GM10266 (cell line): ENCODE data around the gene BRD3OS.
A peak's percentile ranks its signal among the peaks of the same experiment; 100 is the strongest.

Experiments
- DNase-seq: peaks from one replicate; pipeline ENCODE4 v3.0.0; 2012; ENCODE audit errors: extremely low spot score
- TF ChIP-seq, protein P1 (sequence below): IDR thresholded peaks from 2 replicates; pipeline ENCODE4 v1.5.1; 2012; ENCODE audit warnings: mild to moderate bottlenecking, low read depth; ENCODE audit not compliant: control insufficient read depth, insufficient read depth; ENCODE audit errors: missing control alignments

BRD3OS gene

DNA sequence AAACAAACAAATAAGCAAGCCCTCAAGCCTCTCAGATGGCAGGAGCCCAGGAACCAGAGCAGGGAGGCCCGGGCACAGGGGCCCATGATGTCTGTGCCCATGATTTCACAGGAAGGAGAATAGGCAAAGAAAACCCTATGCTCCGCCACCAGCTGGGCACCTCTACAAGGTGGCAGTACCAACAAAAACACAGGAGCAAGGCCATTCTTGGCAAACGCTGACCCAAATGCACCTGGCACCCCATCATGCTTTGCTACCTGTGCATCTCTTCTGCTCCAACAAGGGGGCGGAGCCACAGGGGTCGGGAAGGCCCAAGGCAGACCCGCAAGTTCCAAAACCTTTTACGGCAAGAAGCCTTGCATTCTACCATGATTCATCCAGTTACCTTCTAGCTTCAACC, 39.4 kb downstream of the BRD3OS start:
- no peak for DNase-seq

DNA sequence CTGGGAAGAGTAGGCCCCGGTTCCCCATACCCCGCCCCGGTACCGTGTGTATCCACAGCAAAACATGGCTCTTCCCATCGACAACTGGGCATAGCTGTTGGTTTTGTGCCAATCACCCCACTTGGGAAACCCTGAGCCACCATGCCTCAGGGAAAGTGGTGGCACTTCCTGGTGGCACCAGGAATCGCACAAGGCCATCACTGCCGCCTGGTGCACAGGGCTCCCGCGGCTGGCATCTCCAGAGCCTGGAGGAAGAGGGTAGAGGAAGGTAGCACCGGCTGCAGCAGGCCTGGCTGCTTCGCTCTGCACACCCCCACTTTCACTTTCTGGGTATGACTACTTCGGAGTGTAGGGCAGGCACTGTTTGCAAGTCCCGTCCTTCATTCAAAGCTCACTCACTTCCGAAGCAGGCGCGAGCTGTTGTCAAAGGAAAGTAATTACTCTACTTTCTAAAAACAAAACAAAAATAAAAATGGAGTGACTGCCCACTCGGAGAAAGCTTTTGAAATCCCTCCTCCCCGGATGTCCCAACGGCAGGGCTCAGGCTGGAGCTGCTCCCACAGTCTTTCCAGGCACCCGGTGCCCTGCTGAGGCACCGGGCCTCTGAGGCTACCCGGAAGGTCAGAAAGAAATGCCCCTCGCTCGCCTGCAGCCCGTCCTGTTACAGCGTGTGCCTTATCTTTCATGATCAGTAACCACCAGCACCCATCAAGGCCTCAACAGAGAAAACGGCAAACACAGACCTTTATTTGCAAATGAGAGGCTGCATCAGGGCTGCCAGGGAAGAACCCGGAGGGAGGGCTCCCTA, 40.5 kb downstream of the BRD3OS start:
- TF ChIP-seq, protein P1, sequence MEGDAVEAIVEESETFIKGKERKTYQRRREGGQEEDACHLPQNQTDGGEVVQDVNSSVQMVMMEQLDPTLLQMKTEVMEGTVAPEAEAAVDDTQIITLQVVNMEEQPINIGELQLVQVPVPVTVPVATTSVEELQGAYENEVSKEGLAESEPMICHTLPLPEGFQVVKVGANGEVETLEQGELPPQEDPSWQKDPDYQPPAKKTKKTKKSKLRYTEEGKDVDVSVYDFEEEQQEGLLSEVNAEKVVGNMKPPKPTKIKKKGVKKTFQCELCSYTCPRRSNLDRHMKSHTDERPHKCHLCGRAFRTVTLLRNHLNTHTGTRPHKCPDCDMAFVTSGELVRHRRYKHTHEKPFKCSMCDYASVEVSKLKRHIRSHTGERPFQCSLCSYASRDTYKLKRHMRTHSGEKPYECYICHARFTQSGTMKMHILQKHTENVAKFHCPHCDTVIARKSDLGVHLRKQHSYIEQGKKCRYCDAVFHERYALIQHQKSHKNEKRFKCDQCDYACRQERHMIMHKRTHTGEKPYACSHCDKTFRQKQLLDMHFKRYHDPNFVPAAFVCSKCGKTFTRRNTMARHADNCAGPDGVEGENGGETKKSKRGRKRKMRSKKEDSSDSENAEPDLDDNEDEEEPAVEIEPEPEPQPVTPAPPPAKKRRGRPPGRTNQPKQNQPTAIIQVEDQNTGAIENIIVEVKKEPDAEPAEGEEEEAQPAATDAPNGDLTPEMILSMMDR, result no peak
- peak; percentile 91 for DNase-seq

More for the DNA sequence above, 39.4 kb downstream of the BRD3OS start:
- TF ChIP-seq, protein P1, result no peak

DNA sequence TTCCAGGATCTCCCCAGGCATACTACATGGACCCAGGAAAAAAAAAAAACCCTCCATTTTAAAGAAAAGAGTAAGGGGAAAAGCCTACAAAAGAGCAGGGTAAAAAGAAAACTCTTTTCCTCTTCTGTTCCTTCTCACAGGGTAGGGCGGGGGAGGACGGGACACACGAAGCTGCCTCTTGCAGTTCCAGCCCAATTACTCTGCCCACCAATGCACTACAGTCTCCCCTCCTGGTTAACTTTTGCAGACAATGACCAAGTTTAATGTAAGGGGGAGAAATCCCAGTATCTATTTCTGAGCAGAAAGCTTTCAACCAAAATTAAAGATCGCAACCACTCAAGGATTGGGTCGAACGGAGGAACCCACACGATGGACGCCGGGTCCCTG, 41.2 kb downstream of the BRD3OS start:
- DNase-seq, result no peak
- TF ChIP-seq, protein P1, result no peak

DNA sequence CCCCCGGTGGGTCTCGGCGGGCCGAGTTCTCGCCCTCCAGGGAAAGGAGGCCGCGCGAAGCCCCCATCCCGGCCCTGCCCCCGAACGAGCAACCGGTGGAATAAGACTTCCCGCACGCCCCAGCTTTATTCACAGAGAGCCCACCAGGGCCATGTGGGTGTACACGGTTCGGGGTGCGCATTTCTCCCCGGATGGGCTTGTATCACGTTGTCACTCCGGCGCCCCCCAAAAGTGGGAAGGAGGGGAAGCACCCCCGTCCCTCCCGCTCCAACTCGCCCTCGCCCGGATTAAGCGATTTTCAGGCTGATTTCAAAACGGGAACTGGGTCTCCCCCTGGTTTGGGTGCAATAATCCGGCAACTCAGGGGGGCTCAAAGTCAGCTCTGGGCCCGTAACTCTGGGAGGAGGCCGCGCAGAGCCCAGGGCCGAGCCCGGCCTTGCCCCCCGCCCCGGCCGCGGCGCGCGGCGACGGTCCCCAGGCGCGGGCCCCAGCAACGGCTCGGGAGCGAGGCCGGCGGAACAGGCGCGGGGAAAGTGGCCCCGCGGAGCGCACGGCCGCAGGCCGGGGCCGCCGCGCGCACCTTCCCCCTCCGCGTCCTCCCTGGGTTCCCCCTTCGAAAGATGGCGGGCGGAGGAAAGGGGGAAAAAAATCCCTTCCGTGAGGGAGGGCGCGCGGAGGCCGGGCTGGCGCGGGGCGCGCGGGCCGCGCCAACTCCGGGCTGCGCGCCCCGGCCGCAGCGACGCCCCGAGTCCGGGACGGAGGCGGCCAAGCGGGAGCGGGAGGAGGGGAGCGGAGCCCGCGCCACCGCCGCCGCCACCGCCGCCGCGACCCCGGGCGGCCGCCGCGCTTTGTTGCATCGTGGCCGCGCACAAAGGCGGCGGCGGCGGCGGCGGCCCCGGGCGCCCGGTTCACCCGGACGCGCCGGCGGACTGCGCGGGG, 41.9 kb downstream of the BRD3OS start:
- TF ChIP-seq, protein P1, result no peak
- peak; percentile 80 for DNase-seq

DNA sequence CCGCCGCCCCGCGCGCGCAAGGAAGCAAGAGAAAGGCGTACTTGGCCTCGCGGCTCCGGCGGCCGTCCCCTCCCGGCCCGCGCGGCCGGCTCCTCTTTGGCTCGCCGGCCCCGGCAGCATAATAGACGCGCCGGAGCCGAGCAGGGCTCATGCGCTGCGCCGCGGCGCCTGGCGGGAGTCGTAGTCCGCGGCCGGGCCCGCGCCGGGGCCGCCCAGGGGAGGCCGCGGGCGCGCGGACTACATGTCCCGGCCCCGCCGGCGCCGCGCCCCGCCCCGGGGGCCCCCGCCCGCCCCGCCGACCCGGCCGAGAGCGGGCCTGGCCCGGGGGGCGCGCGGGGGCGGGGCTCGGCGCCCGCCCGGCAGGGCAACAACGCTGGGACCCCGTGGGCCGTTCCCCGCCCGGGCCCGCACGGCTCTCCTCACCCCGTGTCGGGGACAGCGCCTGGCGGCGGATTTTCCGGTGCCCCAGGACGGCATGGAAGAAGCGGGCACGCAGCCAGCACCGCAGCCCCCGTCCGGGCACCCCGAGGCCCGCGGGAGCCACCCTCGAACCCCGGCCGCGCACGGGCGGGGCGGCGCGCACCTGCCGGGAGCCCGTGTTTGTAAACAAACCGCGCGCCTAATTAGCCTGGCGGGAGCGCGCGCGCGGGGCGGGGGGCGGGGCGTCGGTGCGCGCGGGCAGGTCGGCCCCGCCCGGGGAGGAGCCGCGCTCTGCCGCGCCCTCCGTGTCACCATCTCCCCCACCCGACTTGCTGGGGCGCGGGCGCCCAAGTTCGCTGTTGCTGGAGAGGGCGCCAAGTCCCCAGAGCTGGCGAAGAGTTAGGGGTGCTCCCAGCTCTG, 42.8 kb downstream of the BRD3OS start, which contains the start of gene BRD3:
Gene BRD3, minus strand, starts transcription at position 123 of the 840 bp plus-strand sequence. CDS start 14,549 bp downstream, outside the sequence.
- TF ChIP-seq, protein P1, result peak; percentile 35
- peak; percentile 98 for DNase-seq

DNA sequence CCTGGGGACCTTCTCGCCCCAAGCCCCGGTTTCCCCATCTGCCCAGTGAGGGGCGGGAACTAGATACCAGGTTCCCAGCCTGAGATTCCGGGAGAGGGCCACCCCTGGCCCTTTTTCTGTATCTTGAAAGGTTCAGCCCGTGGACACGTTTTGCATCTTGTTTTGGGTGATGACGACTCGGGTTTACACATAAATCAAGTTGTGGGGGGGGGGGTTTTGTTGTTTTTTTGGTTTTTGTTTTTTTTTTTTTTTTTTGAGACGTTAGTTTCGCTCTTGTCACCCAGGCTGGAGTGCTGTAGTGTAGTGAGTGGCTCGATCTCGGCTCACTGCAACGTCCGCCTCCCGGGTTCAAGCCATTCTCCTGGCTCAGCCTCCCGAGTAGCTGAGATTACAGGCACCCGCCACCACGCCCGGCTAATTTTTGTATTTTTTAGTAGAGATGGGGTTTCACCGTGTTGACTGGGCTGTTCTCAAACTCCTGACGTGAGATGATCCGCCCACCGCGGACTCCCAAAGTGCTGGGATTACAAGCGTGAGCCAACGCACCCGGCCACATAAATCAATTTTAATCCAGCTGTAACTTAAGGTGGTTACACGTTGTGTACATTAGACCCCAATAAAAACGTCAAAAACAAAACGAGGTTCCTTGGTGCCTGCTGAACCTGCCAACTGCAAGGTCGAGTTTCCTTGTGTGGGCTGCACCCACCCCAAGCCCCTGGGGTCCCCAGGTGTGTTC, 43.6 kb downstream of the BRD3OS start:
- no peak for DNase-seq
- TF ChIP-seq, protein P1, result no peak
